OCI-LY3 (cell line): ENCODE data around the gene SLC23A3.

Experiments used
- EZH2phosphoT487 ChIP-seq: fragments of 200-600 bp; shearing (Covaris generic); IDR thresholded peaks from 2 replicates; pipeline ENCODE4 v1.6.1; 2018; ENCODE audit warnings: antibody characterized with exemption, mixed run types, low read depth
- TF ChIP-seq, protein P1 (sequence below): fragments of 200-600, 300-600 bp; sonication (generic); IDR thresholded peaks from 2 replicates; pipeline ENCODE4 v1.5.1; 2014; ENCODE audit warnings: antibody characterized with exemption, low read length, low read depth

DNA sequence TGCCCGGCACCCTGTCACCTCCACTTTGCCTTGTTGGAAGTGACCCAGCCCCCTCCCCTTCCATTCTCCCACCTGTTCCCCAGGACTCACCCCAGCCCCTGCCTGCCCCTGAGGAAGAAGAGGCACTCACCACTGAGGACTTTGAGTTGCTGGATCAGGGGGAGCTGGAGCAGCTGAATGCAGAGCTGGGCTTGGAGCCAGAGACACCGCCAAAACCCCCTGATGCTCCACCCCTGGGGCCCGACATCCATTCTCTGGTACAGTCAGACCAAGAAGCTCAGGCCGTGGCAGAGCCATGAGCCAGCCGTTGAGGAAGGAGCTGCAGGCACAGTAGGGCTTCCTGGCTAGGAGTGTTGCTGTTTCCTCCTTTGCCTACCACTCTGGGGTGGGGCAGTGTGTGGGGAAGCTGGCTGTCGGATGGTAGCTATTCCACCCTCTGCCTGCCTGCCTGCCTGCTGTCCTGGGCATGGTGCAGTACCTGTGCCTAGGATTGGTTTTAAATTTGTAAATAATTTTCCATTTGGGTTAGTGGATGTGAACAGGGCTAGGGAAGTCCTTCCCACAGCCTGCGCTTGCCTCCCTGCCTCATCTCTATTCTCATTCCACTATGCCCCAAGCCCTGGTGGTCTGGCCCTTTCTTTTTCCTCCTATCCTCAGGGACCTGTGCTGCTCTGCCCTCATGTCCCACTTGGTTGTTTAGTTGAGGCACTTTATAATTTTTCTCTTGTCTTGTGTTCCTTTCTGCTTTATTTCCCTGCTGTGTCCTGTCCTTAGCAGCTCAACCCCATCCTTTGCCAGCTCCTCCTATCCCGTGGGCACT is 12.7 kb upstream of the SLC23A3 start:
- TF ChIP-seq, protein P1, sequence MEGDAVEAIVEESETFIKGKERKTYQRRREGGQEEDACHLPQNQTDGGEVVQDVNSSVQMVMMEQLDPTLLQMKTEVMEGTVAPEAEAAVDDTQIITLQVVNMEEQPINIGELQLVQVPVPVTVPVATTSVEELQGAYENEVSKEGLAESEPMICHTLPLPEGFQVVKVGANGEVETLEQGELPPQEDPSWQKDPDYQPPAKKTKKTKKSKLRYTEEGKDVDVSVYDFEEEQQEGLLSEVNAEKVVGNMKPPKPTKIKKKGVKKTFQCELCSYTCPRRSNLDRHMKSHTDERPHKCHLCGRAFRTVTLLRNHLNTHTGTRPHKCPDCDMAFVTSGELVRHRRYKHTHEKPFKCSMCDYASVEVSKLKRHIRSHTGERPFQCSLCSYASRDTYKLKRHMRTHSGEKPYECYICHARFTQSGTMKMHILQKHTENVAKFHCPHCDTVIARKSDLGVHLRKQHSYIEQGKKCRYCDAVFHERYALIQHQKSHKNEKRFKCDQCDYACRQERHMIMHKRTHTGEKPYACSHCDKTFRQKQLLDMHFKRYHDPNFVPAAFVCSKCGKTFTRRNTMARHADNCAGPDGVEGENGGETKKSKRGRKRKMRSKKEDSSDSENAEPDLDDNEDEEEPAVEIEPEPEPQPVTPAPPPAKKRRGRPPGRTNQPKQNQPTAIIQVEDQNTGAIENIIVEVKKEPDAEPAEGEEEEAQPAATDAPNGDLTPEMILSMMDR: no peak
- no peak for TF ChIP-seq EZH2phosphoT487
